Measurements from ENCODE around the gene POLG2.
A peak's percentile ranks its signal among the peaks of the same experiment; 100 is the strongest.

The POLG2 gene

GRCh38 chr17:64492481-64493109 lies 4.3 kb downstream of the POLG2 start:
- Histone ChIP-seq H3K4me3 (ENCODE audit: low read length, poor library complexity, severe bottlenecking) (peak overlapping the region; percentile 32), H3K36me3 (ENCODE audit: insufficient read depth, low read length) (peaks cover 14% of the 10 kb centered on the region; the same call in 1 of the 2 replicates)

GRCh38 chr17:64491994-64492393 lies 4.9 kb downstream of the POLG2 start:
- Histone ChIP-seq H3K9me2 (replicated peaks; ENCODE audit: low read depth, low read length) (no peaks in the 10 kb centered on the region), H3K9ac (ENCODE audit: low read depth, low read length, poor library complexity, severe bottlenecking) (no peak overlapping the region), H3K4me1 (ENCODE audit: insufficient read depth, low read length, poor library complexity, severe bottlenecking) (peaks cover 23% of the 10 kb centered on the region), H4K20me1 (ENCODE audit: insufficient read depth, low read length, poor library complexity, severe bottlenecking) (peaks cover 15% of the 10 kb centered on the region), H3F3A (ENCODE audit: low read depth) (no peaks in the 10 kb centered on the region), H2AFZ (ENCODE audit: low read length) (no peak overlapping the region), H3K27me3 (ENCODE audit: insufficient read depth, low read length, poor library complexity, severe bottlenecking) (no peaks in the 10 kb centered on the region), H3K36me3 (ENCODE audit: insufficient read depth, low read length) (peaks cover 14% of the 10 kb centered on the region; the same call in 1 of the 2 replicates), H3K4me3 (ENCODE audit: low read length, poor library complexity, severe bottlenecking) (no peak overlapping the region), H3K79me2 (ENCODE audit: insufficient read depth, low read length) (peaks cover 41% of the 10 kb centered on the region), H3K4me2 (ENCODE audit: low read depth, low read length, poor library complexity, severe bottlenecking) (peak overlapping the region; percentile 36), H3K9me3 (ENCODE audit: insufficient read depth, low read depth, low read length) (no peaks in the 10 kb centered on the region)
- TF ChIP-seq CTCF (conservative IDR thresholded peaks at IDR 0.05; ENCODE audit: low read length) (no peak), EZH2phosphoT487 (IDR thresholded peaks at IDR 0.05; ENCODE audit: borderline replicate concordance) (no peak)

More at GRCh38 chr17:64492481-64493109, 4.3 kb downstream of the POLG2 start:
- Histone ChIP-seq H3K4me1 (ENCODE audit: insufficient read depth, low read length, poor library complexity, severe bottlenecking) (peaks cover 25% of the 10 kb centered on the region), H2AFZ (ENCODE audit: low read length) (no peak overlapping the region), H3K9ac (ENCODE audit: low read depth, low read length, poor library complexity, severe bottlenecking) (no peak overlapping the region), H3K9me2 (replicated peaks; ENCODE audit: low read depth, low read length) (no peaks in the 10 kb centered on the region), H3K9me3 (ENCODE audit: insufficient read depth, low read depth, low read length) (no peaks in the 10 kb centered on the region), H4K20me1 (ENCODE audit: insufficient read depth, low read length, poor library complexity, severe bottlenecking) (peaks cover 20% of the 10 kb centered on the region), H3K79me2 (ENCODE audit: insufficient read depth, low read length) (peaks cover 41% of the 10 kb centered on the region), H3F3A (ENCODE audit: low read depth) (peaks cover 6% of the 10 kb centered on the region), H3K4me2 (ENCODE audit: low read depth, low read length, poor library complexity, severe bottlenecking) (peak overlapping the region; percentile 47), H3K27me3 (ENCODE audit: insufficient read depth, low read length, poor library complexity, severe bottlenecking) (no peaks in the 10 kb centered on the region)
- TF ChIP-seq EZH2phosphoT487 (IDR thresholded peaks at IDR 0.05; ENCODE audit: borderline replicate concordance) (no peak), CTCF (conservative IDR thresholded peaks at IDR 0.05; ENCODE audit: low read length) (peak; percentile 54)

GRCh38 chr17:64491034-64491860 lies 5.6 kb downstream of the POLG2 start:
- H3K9me2 ChIP-seq (replicated peaks; ENCODE audit: low read depth, low read length): no peaks in the 10 kb centered on the region

More at GRCh38 chr17:64491034-64491860, 5.6 kb downstream of the POLG2 start:
- H4K20me1 ChIP-seq (ENCODE audit: insufficient read depth, low read length, poor library complexity, severe bottlenecking): peaks cover 15% of the 10 kb centered on the region
- peak overlapping the region; percentile 15 for H3K4me2 ChIP-seq (ENCODE audit: low read depth, low read length, poor library complexity, severe bottlenecking)
- no peaks in the 10 kb centered on the region for H3F3A ChIP-seq (ENCODE audit: low read depth)
- H3K4me1 ChIP-seq (ENCODE audit: insufficient read depth, low read length, poor library complexity, severe bottlenecking): peaks cover 23% of the 10 kb centered on the region
- no peaks in the 10 kb centered on the region for H3K9me3 ChIP-seq (ENCODE audit: insufficient read depth, low read depth, low read length)
- no peak overlapping the region for H3K9ac ChIP-seq (ENCODE audit: low read depth, low read length, poor library complexity, severe bottlenecking)
- no peak overlapping the region for H3K4me3 ChIP-seq (ENCODE audit: low read length, poor library complexity, severe bottlenecking)
- no peaks in the 10 kb centered on the region for H3K27me3 ChIP-seq (ENCODE audit: insufficient read depth, low read length, poor library complexity, severe bottlenecking)
- H3K36me3 ChIP-seq (ENCODE audit: insufficient read depth, low read length): peaks cover 14% of the 10 kb centered on the region; the same call in 1 of the 2 replicates
- TF ChIP-seq CTCF (conservative IDR thresholded peaks at IDR 0.05; ENCODE audit: low read length) (peak; percentile 80), EZH2phosphoT487 (IDR thresholded peaks at IDR 0.05; ENCODE audit: borderline replicate concordance) (no peak)
- no peak overlapping the region for H2AFZ ChIP-seq (ENCODE audit: low read length)
- H3K79me2 ChIP-seq (ENCODE audit: insufficient read depth, low read length): peaks cover 36% of the 10 kb centered on the region
